GM19035 (cell line): ENCODE data around the gene NOL4L.
"Not testable (repeated sequence)": the region's sequence is repeated elsewhere in the genome, so short reads cannot be mapped to it uniquely, and the experiment has no call there.

Source experiments
- ATAC-seq: cut with Tn5 transposase; IDR thresholded peaks from one replicate; pipeline ENCODE4 v1.9.1; 2021; ENCODE audit not compliant: unreplicated experiment

NOL4L gene

DNA sequence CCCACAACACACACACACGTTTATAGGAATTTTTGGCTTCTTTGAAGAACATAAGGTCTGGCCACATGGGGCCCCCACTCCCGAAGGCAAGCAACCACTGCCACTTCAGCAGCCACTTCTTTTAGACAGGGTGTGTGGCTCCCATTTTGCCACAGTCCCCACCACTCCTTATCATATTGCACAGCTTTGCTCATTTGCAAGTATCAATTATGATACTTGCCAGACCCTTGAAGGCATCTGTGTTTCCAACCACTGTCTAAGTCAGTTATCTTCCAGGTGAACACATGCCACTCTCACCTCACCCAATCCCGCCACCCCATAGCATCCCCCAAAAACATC lies 73.1 kb downstream of the NOL4L start:
- no peak for ATAC-seq

DNA sequence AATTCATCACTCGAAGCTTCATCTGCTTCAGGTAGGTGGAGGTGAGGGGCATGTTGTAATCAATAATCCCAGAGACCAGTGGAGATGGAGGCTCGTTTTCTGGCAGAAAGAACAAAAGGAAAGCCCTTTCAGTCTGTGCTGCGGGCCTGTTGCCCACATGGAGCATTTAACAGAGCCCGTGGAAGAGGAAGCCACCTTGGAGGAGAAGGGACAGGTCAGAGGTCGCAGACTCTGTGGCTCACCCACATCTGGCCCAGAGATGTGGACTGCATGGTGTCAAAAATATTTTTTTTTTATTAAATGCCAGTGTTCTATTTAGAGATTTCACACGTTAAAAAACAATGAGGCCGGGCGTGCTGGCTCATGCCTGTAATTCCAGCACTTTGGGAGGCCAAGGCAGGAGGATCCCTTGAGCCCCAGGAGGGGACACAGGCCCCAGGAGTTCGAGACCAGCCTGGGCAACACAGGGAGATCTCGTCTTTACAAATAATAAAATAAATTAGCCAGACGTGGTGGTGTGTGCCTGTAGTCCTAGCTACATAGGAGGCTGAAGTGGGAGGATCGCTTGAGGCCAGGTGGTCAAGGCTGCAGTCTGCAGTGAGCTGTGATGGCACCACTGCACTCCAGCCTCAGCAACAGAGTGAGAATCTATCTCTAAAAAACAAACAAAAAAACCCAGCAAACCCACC lies 73.6 kb downstream of the NOL4L start:
- no peak for ATAC-seq

DNA sequence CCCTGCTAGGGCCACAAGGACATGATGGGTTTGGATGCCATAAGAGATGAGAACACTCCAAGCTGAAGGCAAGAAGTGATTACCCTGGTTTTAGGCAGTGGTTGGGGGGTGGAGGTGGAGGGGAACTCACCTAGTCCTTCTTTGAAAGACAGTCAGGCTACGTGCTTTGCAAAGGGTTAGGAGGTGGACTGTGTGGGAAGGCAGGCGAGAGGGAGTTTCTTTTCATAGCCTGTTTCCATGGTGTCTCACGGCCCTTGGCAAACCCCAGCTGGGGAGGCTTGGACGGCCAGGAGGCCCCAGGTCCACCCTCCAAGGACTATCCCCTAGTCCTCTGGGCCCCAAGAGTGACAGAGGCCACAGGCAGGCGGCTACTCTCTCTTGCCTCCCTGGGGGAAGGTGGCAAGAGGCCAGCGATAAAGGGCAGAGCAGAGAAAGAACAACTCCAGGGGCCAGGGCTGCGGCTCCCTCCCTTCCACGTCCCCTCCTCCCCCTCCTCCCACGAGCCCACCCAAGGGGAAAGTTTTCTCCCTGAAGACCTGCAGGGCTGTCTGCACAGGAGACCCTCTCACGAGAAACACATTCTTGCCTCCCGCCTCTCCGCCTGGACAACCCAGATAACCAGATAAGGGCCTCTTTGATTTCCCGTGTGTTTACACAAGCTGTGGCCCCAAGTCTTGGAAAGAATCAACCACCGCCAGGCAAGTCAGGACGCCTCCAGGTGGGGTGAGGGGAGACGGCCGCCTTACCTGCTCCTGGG lies 74.4 kb downstream of the NOL4L start:
- no peak for ATAC-seq

DNA sequence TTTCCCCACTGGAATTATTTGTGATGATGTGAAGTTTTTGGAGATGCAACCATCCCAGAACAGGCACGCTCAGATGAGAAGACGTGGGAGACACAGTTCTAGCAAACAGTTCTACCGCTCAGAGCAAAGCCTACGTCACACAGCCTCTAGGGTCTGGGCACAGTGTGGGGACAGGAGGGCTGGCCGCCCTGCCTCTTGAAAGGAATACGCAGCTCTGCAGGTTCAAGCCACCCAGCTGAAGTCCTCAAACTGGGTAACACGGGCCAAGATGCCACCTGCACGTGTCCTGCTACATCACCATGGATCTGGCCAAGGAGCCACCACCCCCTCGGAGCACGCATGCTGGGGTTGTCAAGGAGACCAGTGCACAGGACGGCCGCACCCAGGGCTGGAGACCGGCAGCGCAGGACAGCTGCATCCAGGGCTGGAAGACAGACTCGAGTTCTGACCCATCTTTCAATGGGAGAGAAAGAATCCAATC lies 75.0 kb downstream of the NOL4L start:
- ATAC-seq: no peak

DNA sequence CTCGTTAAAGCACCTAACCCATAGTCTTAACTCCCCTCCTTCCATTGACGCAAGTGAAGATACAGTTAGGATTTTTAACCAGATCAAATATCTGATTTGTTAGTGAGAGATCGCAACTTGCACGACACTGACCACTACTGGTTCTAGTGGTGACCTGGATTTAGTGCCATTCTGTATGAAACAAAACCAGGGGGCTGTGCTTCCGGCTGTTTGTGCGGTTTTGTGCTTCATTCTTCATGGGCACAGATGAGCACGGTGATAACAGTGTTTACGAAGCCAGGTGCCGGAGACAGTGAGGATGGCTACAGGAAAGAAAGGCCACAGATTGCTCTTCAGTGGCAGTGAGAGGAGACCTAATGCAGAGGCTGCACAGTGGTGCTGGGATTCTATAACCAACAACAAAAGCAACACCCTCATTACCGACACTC lies 75.5 kb downstream of the NOL4L start:
- no peak for ATAC-seq

DNA sequence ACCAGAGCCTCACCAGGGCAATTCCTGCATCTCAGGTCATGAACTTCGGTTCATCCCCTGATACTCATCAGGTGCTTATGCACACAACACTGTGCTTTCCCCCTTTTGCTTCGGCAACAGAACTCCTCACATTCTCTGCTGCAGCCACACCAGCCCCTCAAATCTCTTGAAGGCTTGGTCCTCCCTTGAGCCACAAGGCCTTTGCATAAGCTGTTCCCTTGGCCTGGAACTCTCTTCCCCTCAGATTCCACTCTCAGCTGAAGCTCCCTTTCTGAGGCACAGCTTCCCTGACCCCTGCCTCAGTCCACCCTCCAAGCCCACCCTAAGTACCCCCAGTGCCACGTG lies 76.4 kb downstream of the NOL4L start:
- no peak for ATAC-seq

DNA sequence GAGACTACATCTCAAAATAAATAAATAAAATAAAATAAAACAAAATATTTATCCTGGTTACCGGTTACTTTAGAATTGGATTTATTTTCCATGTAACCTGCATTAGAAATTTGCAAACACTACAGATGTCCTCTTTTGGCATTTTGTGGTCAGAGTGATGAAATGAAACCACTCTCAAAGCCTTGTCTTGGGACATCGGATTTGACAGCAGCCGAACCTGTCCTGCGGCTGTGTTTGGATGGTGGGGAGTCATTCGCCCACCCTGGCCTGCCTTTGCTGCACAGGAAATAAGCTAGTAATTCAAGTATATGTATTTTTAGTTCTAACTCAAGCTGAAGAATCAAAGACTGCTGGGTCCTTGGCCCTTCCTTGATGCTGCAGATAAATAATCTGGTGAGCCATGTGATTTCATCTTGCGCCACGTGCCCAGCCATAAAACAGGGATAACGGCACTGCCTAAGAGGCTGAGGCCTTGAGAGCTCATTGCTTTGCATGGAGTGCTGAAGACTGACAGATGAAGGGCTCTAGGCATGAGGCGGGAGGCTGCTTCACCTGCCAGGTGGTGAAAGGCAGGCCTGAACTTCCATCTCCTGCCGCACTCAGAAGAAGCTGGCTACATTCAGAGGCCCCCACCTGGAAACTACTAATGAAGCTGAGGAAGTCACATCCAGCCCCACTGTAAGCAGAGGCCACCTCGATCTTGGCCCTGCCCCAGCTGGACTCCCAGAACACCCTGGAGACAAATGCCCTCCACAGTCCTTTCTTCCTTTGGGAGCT lies 76.9 kb downstream of the NOL4L start:
- no peak for ATAC-seq

DNA sequence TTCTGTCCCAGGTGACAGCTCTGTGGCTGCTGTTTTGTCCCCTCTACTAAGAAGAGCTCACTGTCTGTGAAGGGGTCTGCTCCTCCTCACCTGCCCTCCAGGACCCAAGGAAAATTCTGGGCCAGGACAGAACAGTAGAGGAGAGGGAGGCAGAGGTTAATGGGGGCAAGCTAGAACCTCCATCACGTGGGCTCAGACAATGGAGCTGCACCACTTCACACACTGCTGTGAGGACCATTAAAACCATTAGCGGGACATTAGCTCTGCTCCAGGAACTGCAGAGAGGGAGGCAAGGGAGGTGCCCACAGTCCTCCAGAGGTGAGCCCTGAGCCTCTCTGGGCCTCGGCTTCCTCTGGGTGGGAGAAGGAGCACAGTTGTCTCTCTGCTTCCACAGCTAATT lies 78.4 kb downstream of the NOL4L start:
- no peak for ATAC-seq

DNA sequence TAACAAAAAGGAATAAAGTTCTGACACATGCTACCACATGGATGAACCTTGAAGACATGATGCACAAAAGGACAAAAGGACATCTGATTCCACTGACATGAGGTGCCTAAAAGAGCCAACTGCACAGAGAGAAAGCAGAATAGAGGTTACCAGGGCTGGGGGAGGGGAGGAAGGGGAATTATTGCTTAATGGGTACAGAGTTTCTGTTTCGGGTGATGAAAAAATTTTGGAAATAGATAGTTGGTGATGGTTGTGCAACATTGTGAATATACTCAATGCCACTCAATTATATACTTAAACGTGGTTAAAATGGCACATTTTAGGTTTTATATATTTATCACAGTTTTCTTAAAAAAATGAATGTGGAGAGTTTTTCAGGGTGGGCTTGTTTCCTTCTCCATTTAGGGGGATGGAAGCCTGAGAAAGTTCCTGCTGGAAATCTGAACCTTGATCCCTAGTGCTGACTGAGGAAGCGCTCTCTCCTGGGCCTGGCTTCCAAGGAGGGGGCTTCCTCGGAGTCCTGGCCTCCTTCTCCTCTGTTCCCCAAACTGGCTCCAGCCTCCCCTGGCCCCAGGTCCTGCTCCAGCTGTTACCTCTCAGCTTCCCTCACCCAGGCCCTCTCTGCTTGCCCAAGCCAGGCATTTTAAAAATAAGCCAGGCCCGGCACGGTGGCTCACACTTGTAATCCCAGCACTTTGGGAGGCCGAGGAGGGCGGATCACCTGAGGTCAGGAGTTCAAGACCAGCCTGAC lies 79.2 kb downstream of the NOL4L start:
- ATAC-seq: no peak

DNA sequence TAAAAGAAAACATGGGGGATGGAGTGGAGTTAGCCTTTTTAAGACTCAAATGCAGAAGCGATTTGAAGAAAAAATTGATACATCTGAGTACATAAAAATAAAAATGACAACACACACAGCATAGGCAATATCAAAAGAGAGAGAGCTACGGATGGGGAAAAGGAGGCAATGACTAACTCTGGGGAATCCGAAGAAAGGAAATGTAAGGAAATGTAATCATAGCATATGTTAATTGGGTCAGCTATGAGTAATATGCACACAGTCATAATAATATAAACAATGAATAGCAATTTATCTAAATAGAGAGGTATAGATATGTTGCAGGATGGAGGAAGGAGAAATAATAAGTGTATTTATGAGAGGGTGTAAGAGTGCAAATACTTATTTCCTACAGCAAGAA lies 83.4 kb downstream of the NOL4L start:
- no peak for ATAC-seq

DNA sequence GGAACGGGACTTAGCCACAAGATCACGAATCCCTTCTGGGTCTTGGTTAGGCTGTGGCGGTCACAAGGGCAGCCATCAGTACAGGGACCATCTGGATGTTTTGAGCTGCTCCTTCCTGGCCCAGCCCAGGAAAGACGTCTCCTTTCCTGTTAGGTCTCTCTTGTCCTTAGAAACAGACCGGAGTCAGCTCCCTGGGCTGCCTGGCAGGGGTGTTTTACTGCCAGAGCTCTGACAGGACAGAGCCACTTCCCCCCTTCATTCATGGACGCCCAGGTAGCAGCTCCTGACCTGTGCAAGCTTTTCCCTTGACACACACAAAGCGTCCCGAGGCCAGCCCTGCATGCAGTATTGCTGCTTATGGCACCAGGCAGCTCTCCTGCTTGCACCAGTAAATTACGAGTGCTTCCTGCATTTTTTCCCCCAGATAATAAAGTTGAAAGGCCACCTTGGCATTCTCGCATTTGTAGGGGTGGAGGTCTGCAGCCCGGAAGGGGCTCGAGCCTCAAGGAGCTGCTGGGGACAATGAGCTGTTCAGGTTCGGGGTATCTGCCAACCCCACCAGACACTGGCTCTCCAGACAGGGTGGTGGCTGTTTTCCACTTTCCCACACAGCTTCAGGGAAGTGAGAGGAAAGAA lies 87.4 kb downstream of the NOL4L start:
- no peak for ATAC-seq

DNA sequence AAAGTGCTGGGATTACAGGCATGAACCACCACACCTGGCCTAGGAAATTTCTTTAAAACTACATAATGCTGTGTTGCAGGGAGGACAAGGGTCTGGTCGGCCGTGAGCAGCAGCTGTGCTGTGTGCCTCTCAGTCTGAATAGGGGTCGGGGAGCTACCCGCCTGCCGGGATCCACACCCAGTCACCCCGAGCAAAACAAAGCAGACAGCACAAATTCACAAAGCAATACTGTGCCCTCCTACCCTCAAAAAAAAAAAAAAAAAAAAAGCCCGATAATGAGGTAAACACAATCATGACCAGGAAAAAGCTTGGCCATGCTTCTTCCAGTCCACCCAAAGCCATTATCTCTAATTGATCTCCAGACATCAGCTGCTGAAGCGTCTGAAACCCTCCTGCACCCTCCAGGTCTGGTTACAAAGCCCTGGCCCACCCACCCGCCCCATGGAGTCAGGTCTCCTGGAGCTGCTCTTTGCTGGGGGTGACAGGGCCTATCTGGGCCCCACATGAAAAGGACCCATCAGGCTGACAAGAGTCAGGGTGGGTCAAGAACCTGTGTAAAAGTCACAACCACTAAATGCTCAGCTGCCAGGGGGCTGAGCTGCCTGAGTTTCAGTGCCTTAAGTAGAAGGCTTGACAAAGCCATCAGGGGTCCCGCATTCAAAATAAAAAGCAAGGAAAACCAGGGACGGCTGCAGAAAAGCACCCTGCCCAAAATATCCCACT lies 88.2 kb downstream of the NOL4L start:
- no peak for ATAC-seq

DNA sequence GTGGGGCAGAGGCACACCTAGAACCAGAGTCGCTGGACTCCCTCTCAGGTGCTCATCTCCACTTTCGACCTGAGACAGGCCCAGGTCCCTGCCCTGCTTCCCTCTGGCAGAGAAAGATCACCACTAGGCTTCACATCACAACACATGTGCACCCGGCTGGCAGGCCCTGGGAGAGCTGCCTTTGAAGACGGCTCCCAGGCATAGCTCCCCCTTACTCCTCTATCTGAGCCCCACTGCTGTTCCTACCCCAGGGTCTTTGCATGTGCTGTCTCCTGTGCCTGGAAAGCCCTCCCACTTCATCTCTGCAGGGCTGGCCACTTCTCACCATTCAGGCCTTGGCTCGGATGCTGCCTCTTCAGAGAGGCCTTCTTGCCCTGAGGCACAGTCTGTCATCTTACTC lies 89.2 kb downstream of the NOL4L start:
- ATAC-seq: no peak

DNA sequence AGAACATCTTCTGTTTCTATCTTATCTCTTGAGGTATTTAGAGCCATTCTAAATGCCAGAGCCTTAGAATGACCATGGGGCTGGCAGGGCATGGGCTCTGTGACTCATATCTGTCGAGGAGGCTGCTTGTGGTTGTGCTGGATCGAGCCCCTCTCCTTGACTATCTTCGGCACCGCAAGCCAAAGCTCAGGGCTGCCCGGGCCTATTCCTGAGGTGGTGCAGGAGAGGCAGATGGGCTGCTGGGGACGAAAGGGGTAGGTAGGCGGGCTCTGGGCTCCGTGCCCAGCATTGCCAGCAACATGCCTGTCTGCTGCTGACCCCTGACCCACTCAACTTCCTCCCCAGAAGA lies 89.9 kb downstream of the NOL4L start:
- ATAC-seq: no peak

DNA sequence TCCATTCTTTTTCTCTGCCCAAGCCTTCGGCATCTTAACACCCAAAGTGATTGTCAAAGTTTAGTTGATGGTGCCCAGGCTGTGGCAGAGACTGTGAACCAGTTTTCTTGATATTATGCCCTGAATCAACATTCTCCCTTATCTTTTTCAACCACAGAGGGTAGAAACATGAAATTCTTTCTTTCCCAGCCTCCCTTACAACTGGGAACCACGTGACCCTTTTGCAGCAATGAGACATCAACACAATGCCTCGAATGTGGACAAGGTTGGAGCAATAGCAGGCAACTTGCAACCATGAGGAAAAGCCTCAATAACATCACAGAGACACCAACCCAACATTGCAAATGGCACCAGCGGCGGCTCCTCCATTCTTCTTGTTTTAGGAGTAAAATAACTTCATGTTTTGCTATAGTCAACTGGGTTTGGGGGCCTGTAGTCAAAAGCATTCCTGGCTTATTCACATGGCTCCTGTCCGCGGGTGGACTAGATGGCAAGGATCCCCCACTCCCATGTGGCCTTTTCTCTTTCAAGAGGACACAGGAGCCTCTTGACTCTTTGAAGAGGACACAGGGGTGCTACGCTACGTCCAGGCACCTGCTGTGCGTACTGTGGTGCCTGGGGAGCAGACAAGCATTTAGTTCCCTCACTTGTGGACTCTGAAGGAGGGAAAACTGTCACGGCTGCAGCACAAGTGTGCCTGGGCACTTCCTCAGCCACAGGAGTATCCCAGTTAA lies 90.5 kb downstream of the NOL4L start:
- ATAC-seq: no peak

DNA sequence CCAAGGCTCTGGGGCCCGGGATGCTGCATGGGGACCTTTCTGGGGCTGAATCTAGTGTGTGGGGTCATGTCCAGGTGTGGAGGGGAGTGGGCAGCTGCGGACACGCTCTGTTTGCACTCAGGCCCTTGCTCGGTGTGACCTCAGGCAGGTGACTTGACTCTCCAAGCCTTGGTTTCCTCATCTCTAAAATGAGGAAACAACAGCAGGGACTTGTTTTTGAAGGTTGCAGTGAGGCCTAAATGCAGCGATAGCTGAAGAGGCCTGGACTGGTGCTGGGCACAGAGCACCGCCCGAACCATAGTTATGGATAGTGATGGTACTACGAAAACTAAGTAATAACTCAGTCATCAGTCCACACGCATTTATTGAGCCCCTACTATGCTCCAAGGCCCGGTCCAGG lies 91.8 kb downstream of the NOL4L start:
- ATAC-seq: no peak

DNA sequence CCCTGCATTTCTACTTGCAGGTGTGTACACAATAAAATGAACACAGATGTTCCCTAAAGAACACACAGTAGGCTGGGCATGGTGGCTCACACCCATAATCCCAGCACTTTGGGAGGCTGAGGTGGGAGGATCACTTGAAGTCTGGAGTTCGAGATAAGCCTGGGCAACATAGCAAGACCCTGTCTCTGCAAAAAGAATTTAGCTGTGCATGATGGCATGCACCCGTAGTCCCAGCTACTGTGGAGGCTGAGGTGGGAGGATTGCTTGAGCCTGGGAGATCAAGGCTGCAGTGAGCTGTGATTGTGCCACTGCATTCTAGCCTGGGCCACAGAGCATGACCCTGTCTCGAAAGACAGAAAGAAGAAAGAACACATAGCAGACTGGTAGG lies 93.4 kb downstream of the NOL4L start:
- not testable (repeated sequence) for ATAC-seq

DNA sequence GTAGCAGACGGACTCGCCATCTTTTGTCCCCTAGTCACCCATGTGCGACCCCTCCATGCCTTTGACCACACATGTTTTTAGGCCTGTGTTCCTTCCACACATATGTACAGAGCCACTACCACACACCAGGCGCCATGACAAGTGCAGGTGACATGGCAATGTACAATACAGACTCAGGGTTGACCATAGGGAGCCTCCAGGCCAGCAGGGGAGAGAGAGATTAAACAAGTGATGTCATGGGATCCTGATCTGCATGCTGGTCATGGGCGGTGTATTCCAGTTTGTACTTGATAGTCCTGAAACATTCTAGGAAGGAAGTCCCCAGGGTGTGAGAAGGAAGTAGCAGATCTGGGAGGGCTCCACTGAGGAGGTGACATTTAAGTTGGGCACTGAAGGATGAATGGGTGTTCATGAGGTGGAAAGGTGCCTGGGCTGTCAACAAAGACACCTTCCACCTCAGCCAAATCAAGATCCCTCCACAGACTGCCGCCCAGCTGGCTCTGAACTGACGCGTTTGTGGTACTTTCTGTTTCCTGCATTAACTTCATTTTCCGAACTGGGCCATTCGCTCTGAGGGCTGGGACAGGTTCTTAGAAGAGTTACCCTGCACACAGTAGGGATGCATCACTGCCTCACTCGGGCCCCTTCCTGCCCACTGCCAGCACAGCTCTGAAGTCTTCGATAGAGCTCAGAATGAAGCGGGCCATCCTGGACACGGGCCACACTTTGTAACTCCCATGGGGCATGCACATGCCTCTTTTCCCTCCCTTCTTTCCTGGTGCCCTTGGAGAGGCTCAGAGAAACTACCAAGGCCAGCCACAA lies 94.0 kb downstream of the NOL4L start:
- ATAC-seq: no peak
